Stimulated activated CD8-positive, alpha-beta memory T cell treated with anti-CD3 and anti-CD28 coated beads, Interleukin-4, amount 100 ng/mL, for 48 hours (primary cell): ENCODE measurements around the gene KRT36.
A peak's percentile ranks its signal among the peaks of the same experiment; 100 is the strongest.

Source experiments
- DNase-seq: peaks from one replicate; pipeline ENCODE4 v3.0.0-alpha.2; 2020

Gene KRT36

GRCh38 chr17:41500131-41500911 is 10.6 kb upstream of the KRT36 start:
- DNase-seq: no peak

GRCh38 chr17:41499714-41500113 is 10.0 kb upstream of the KRT36 start:
- no peak for DNase-seq

- no peak for DNase-seq
Measured at GRCh38 chr17:41498276-41498675, 8.6 kb upstream of the KRT36 start.

GRCh38 chr17:41496803-41497484 is 7.2 kb upstream of the KRT36 start:
- DNase-seq: peak; percentile 81

- DNase-seq: no peak
Measured at GRCh38 chr17:41494524-41494923, 4.8 kb upstream of the KRT36 start.

GRCh38 chr17:41492771-41493170 is 3.1 kb upstream of the KRT36 start:
- no peak for DNase-seq

- DNase-seq: no peak
Measured at GRCh38 chr17:41492351-41492750, 2.6 kb upstream of the KRT36 start.

- DNase-seq: no peak
Measured at GRCh38 chr17:41491476-41491875, 1.8 kb upstream of the KRT36 start.

GRCh38 chr17:41490000-41490990 is 585 bp upstream of the KRT36 start:
- no peak for DNase-seq

- DNase-seq: peak; percentile 80
Measured at GRCh38 chr17:41486809-41487530, 2.7 kb downstream of the KRT36 start.

- no peak for DNase-seq
Measured at GRCh38 chr17:41486316-41486715, 3.4 kb downstream of the KRT36 start.

- DNase-seq: no peak
Measured at GRCh38 chr17:41484920-41485904, 4.5 kb downstream of the KRT36 start.

GRCh38 chr17:41483991-41484826 is 5.5 kb downstream of the KRT36 start:
- no peak for DNase-seq

- no peak for DNase-seq
Measured at GRCh38 chr17:41483531-41483930, 6.2 kb downstream of the KRT36 start.

GRCh38 chr17:41481036-41481435 is 8.7 kb downstream of the KRT36 start, which contains the start of gene KRT35:
TSS of gene KRT35 (minus strand) at chr17:41481151. CDS start at chr17:41481097, 54 bp downstream.
- DNase-seq: no peak

- DNase-seq: no peak
Measured at GRCh38 chr17:41480581-41480980, 9.1 kb downstream of the KRT36 start.

GRCh38 chr17:41480136-41480535 is 9.6 kb downstream of the KRT36 start:
- no peak for DNase-seq

- DNase-seq: no peak
Measured at GRCh38 chr17:41478237-41478636, 11.5 kb downstream of the KRT36 start.

- no peak for DNase-seq
Measured at GRCh38 chr17:41476866-41477815, 12.6 kb downstream of the KRT36 start.
